VCaP (cell line): ENCODE data around the gene HOXA5.

ENCODE experiments used
- H3K27ac ChIP-seq: fragments of 450-650 bp; 2 replicates; pipeline ENCODE4 v1.5.1; 2017
- TF ChIP-seq, protein P1 (sequence below): fragments of 450-650 bp; conservative IDR thresholded peaks from 2 replicates; pipeline ENCODE4 v1.5.1; 2017; ENCODE audit warnings: mild to moderate bottlenecking, moderate library complexity

HOXA5 gene

GRCh38 chr7:27102581-27103442, 40.7 kb downstream of the HOXA5 start, which contains the start of gene HOXA2:
TSS of gene HOXA2 (minus strand) at chr7:27102683. CDS start at chr7:27102500, 183 bp downstream.
- TF ChIP-seq, protein P1, sequence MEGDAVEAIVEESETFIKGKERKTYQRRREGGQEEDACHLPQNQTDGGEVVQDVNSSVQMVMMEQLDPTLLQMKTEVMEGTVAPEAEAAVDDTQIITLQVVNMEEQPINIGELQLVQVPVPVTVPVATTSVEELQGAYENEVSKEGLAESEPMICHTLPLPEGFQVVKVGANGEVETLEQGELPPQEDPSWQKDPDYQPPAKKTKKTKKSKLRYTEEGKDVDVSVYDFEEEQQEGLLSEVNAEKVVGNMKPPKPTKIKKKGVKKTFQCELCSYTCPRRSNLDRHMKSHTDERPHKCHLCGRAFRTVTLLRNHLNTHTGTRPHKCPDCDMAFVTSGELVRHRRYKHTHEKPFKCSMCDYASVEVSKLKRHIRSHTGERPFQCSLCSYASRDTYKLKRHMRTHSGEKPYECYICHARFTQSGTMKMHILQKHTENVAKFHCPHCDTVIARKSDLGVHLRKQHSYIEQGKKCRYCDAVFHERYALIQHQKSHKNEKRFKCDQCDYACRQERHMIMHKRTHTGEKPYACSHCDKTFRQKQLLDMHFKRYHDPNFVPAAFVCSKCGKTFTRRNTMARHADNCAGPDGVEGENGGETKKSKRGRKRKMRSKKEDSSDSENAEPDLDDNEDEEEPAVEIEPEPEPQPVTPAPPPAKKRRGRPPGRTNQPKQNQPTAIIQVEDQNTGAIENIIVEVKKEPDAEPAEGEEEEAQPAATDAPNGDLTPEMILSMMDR: no peak

DNA sequence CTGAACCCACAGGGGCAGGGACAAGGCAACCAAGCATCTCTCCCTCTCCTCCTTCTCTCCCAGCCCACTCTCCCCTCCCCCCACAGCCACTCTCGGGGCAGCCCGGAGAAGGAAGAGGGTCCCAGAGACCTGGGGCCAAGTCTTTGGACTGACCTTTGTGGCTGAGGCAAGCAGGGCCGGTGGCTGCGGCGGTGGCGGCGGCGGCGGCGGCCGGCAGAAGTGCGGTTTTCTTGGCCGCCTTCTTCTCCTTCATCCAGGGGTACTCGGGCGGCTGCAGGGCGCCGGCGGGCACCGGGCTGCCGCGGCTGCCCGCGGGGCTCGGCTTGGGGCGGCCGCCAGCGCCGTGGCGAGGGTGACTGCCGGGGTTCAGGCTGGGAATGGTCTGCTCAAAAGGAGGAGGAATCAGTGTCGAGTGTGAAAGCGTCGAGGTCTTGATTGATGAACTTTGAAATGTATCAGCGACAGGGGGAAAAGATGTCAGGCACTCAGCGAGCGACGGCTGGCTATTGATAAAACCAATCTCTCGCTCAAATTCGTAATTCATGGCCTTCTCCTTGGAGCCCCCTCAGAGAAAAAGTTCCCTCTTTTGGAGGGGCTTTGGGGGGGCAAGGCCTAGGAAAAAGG, 41.4 kb downstream of the HOXA5 start:
- TF ChIP-seq, protein P1: no peak
- H3K27ac ChIP-seq: no peak overlapping the region

More at GRCh38 chr7:27102581-27103442, 40.7 kb downstream of the HOXA5 start, which contains the start of gene HOXA2:
- no peak within 1 kb of the TSS for H3K27ac ChIP-seq

GRCh38 chr7:27101171-27101956, 42.1 kb downstream of the HOXA5 start:
- H3K27ac ChIP-seq: no peak overlapping the region
- TF ChIP-seq, protein P1: no peak

DNA sequence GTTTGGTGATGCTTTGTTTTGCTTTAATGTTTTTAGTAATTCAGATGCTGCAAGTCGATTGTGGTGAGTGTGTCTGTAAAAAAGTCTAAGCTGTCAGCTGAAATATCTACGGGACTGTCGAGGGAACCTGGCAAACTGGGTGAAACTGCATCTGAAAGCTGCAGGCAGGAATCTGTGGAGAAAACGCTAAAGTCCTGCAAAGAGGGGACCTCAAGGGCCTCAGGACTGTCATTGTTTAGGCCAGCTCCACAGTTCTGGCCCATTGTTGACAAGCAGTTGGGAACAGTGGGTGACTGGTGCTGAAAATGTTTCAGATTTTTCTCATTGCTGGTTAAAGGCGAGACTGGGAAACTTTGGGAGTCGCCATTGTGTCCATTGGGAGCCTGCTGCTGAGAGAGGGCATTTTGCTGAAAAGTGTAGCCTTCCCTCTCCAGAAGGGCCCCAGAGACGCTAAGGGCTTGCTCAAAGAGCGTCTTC, 42.7 kb downstream of the HOXA5 start:
- TF ChIP-seq, protein P1: no peak
- no peak overlapping the region for H3K27ac ChIP-seq

- H3K27ac ChIP-seq: no peak overlapping the region
- TF ChIP-seq, protein P1: no peak
Observed at GRCh38 chr7:27099453-27100370, 43.8 kb downstream of the HOXA5 start.

DNA sequence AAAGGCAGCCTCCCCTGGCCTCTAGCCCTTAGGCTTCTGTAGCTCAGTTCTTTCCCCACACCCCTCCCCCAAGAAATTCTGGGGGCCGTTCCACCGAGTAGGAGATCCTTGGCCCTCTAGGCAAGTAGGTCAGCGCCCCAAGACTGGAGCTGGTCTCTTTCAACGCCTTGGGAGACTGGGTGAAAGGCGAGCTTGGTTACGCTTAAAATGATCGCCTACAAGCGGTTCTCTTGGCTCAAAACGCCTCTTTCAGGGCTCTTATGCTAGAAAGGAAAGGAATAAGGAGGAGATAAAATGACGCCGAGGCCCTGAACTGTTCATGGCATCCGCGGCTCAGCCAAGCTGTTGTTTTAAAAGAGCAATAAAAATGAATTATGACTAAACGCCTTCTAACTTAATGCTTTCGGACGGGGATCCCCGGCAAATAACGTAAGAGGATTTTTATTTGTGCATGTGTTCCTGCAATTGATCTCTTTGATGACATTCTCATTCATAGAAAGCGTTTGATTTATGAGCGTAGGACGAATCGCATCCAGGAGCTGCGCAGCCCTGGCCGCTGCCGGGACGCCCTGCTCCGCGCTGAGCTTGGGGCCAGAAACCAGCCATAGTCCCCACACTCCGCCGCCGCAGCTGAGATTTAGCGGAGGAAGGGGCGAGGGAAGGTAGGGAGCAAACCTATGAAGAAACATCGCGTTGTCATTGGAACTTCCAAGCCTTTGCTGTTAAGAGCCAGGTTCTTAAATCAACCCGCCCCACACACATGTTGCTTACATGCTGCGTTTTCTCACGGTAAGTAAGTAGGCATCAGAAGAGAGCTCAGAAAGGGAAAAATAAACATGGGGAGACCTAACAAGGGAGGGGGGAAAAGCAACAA, 44.7 kb downstream of the HOXA5 start:
- H3K27ac ChIP-seq: no peak overlapping the region
- TF ChIP-seq, protein P1: no peak
